SJCRH30 (cell line): ENCODE results near the gene HELT. TPM values are rescaled to one million over a fixed set of nuclear protein-coding genes. Genes with fewer than 3 reads are reported as not detected.
"Not testable (repeated sequence)": the region's sequence is repeated elsewhere in the genome, so short reads cannot be mapped to it uniquely, and the experiment has no call there.

Source experiments
- DNase-seq, 2 experiments: peaks; one replicate each; pipeline ENCODE4 v3.0.0-alpha.2; 2015 to 2020
- H3K27ac ChIP-seq: fragments of 250-450 bp; sonication (Bioruptor Pico); 2 replicates; pipeline ENCODE4 v1.5.1; 2020; ENCODE audit warnings: mild to moderate bottlenecking, moderate library complexity
- H3K27me3 ChIP-seq: fragments of 250-450 bp; sonication (Bioruptor Pico); 2 replicates; pipeline ENCODE4 v1.5.1; 2020; ENCODE audit warnings: mild to moderate bottlenecking, moderate library complexity
- H3K36me3 ChIP-seq: fragments of 250-450 bp; sonication (Bioruptor Pico); 2 replicates; pipeline ENCODE4 v1.5.1; 2020; ENCODE audit warnings: mild to moderate bottlenecking, moderate library complexity
- H3K4me1 ChIP-seq: fragments of 250-450 bp; sonication (Bioruptor Pico); 2 replicates; pipeline ENCODE4 v1.5.1; 2020; ENCODE audit warnings: mild to moderate bottlenecking, moderate library complexity
- H3K4me3 ChIP-seq: fragments of 250-450 bp; sonication (Bioruptor Pico); 2 replicates; pipeline ENCODE4 v1.5.1; 2020; ENCODE audit warnings: mild to moderate bottlenecking, moderate library complexity
- H3K9me3 ChIP-seq: fragments of 250-450 bp; sonication (Bioruptor Pico); replicated peaks from 2 replicates; pipeline ENCODE4 v1.5.1; 2020; ENCODE audit warnings: mild to moderate bottlenecking, moderate library complexity
- total RNA-seq: library from RNA; depleted of rRNA; stranded (reverse); fragments of >200 nt; shearing (Covaris generic); gene quantifications from 2 replicates; pipeline ENCODE4 v1.2.3, GENCODE V29; 2014

HELT gene
- total RNA-seq, 1 experiment from 2014 or later = not detected

GRCh38 chr4:184992422-184992821 is 25.9 kb upstream of the HELT start:
- no peaks in the 10 kb centered on the region for H3K9me3 ChIP-seq
- no peak overlapping the region for H3K27ac ChIP-seq
- H3K36me3 ChIP-seq = no peaks in the 10 kb centered on the region
- H3K4me1 ChIP-seq = no peaks in the 10 kb centered on the region
- DNase-seq = no peak
- no peaks in the 10 kb centered on the region for H3K27me3 ChIP-seq
- H3K4me3 ChIP-seq = no peak overlapping the region

- Histone ChIP-seq H3K9me3 (no peaks in the 10 kb centered on the region), H3K27ac (no peak overlapping the region), H3K27me3 (no peaks in the 10 kb centered on the region), H3K4me3 (no peak overlapping the region), H3K36me3 (no peaks in the 10 kb centered on the region), H3K4me1 (no peaks in the 10 kb centered on the region)
- DNase-seq = no peak
These were observed 25.0 kb upstream of the HELT start for GRCh38 chr4:184993247-184993646.

GRCh38 chr4:184994010-184994622 is 24.2 kb upstream of the HELT start:
- H3K4me1 ChIP-seq = no peaks in the 10 kb centered on the region
- H3K36me3 ChIP-seq = no peaks in the 10 kb centered on the region
- H3K27me3 ChIP-seq = no peaks in the 10 kb centered on the region

GRCh38 chr4:184994623-184995010 is 23.7 kb upstream of the HELT start:
- Histone ChIP-seq H3K4me1 (no peaks in the 10 kb centered on the region), H3K4me3 (no peak overlapping the region), H3K27ac (no peak overlapping the region), H3K36me3 (no peaks in the 10 kb centered on the region), H3K9me3 (no peaks in the 10 kb centered on the region), H3K27me3 (no peaks in the 10 kb centered on the region)
- DNase-seq = no peak

More at GRCh38 chr4:184994010-184994622, 24.2 kb upstream of the HELT start:
- H3K27ac ChIP-seq = no peak overlapping the region
- H3K9me3 ChIP-seq = no peaks in the 10 kb centered on the region
- no peak overlapping the region for H3K4me3 ChIP-seq
- no peak for DNase-seq

- H3K27ac ChIP-seq, H3K9me3 ChIP-seq, DNase-seq: not testable (repeated sequence)
These were observed 20.6 kb upstream of the HELT start for GRCh38 chr4:184997656-184998055.

GRCh38 chr4:185002784-185003183 is 15.5 kb upstream of the HELT start:
- H3K4me3 ChIP-seq = no peak overlapping the region
- H3K36me3 ChIP-seq = no peaks in the 10 kb centered on the region
- DNase-seq = no peak
- H3K27me3 ChIP-seq = no peaks in the 10 kb centered on the region
- H3K4me1 ChIP-seq = no peaks in the 10 kb centered on the region
- H3K27ac ChIP-seq = no peak overlapping the region
- no peaks in the 10 kb centered on the region for H3K9me3 ChIP-seq

More at GRCh38 chr4:184997656-184998055, 20.6 kb upstream of the HELT start:
- H3K4me3 ChIP-seq, H3K27me3 ChIP-seq, H3K4me1 ChIP-seq, H3K36me3 ChIP-seq: not testable (repeated sequence)

- no peak for DNase-seq
- Histone ChIP-seq H3K27me3 (no peaks in the 10 kb centered on the region), H3K4me3 (no peak overlapping the region), H3K9me3 (no peaks in the 10 kb centered on the region), H3K27ac (no peak overlapping the region), H3K36me3 (no peaks in the 10 kb centered on the region), H3K4me1 (no peaks in the 10 kb centered on the region)
These were observed 14.5 kb upstream of the HELT start for GRCh38 chr4:185003596-185004351.

- no peaks in the 10 kb centered on the region for H3K9me3 ChIP-seq
- H3K4me1 ChIP-seq = no peaks in the 10 kb centered on the region
- no peaks in the 10 kb centered on the region for H3K27me3 ChIP-seq
- no peak overlapping the region for H3K4me3 ChIP-seq
- H3K27ac ChIP-seq = no peak overlapping the region
- DNase-seq = no peak
- H3K36me3 ChIP-seq = no peaks in the 10 kb centered on the region
These were observed 13.6 kb upstream of the HELT start for GRCh38 chr4:185004562-185005218.

- peak; percentile 60 to 84 for DNase-seq
- no peak overlapping the region for H3K27ac ChIP-seq
- no peaks in the 10 kb centered on the region for H3K9me3 ChIP-seq
- no peak overlapping the region for H3K4me3 ChIP-seq
- H3K27me3 ChIP-seq = no peaks in the 10 kb centered on the region
- no peaks in the 10 kb centered on the region for H3K4me1 ChIP-seq
- H3K36me3 ChIP-seq = no peaks in the 10 kb centered on the region
These were observed 13.0 kb upstream of the HELT start for GRCh38 chr4:185005219-185005819.

- H3K9me3 ChIP-seq = no peaks in the 10 kb centered on the region
- H3K4me3 ChIP-seq = no peak overlapping the region
- H3K36me3 ChIP-seq = no peaks in the 10 kb centered on the region
- peak; percentile 37 to 47 for DNase-seq
- H3K4me1 ChIP-seq = no peaks in the 10 kb centered on the region
- no peaks in the 10 kb centered on the region for H3K27me3 ChIP-seq
- no peak overlapping the region for H3K27ac ChIP-seq
These were observed 6.9 kb upstream of the HELT start for GRCh38 chr4:185011408-185011807.

- Histone ChIP-seq H3K9me3 (no peaks in the 10 kb centered on the region), H3K4me1 (no peaks in the 10 kb centered on the region), H3K36me3 (no peaks in the 10 kb centered on the region), H3K27me3 (no peaks in the 10 kb centered on the region), H3K27ac (no peak overlapping the region), H3K4me3 (no peak overlapping the region)
- no peak for DNase-seq
These were observed 4.7 kb upstream of the HELT start for GRCh38 chr4:185013417-185014125.

GRCh38 chr4:185015108-185015507 is 3.2 kb upstream of the HELT start:
- H3K27me3 ChIP-seq = no peaks in the 10 kb centered on the region
- no peak overlapping the region for H3K4me3 ChIP-seq
- no peaks in the 10 kb centered on the region for H3K4me1 ChIP-seq
- DNase-seq = no peak
- H3K36me3 ChIP-seq = no peaks in the 10 kb centered on the region
- H3K9me3 ChIP-seq = no peaks in the 10 kb centered on the region
- H3K27ac ChIP-seq = no peak overlapping the region

- no peak overlapping the region for H3K27ac ChIP-seq
- no peaks in the 10 kb centered on the region for H3K4me1 ChIP-seq
- H3K27me3 ChIP-seq = no peaks in the 10 kb centered on the region
- no peaks in the 10 kb centered on the region for H3K9me3 ChIP-seq
- no peak for DNase-seq
- no peaks in the 10 kb centered on the region for H3K36me3 ChIP-seq
- no peak overlapping the region for H3K4me3 ChIP-seq
These were observed 2.0 kb upstream of the HELT start for GRCh38 chr4:185016101-185016940.
